Measurements from ENCODE around the gene HS6ST1.

The HS6ST1 gene

GRCh38 chr2:128298286-128298685, 20.4 kb downstream of the HS6ST1 start:
- DNase-seq = no peak

GRCh38 chr2:128293870-128294455, 24.7 kb downstream of the HS6ST1 start:
- no peak for DNase-seq

- DNase-seq = no peak
These were observed 25.3 kb downstream of the HS6ST1 start for GRCh38 chr2:128293426-128293755.

- no peak for DNase-seq
These were observed 25.9 kb downstream of the HS6ST1 start for GRCh38 chr2:128292599-128293425.

GRCh38 chr2:128291844-128292598, 26.6 kb downstream of the HS6ST1 start:
- DNase-seq = no peak

GRCh38 chr2:128291161-128291843, 27.4 kb downstream of the HS6ST1 start:
- DNase-seq = no peak

GRCh38 chr2:128290356-128290755, 28.3 kb downstream of the HS6ST1 start:
- no peak for DNase-seq

DNA sequence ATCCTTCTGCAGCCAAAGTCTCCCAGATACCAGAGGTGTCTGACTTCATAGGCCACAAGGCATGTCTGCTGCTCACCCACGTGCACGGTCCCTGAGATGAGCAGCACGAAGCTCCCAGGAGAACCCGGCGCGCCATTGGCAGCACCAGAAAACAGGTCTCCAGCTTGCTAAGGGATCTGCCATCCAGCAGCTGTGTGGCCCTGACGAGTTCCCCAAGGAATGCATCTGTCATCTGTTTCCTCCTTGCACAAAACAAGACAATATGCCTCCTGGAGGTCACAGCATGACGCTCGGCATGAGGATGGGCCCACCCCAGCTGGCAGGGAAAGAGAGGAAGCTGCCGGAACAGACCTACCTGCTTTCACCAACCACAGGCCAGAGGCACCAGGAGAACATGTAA, 29.2 kb downstream of the HS6ST1 start:
- no peak for DNase-seq

GRCh38 chr2:128288781-128289180, 29.9 kb downstream of the HS6ST1 start:
- no peak for DNase-seq

DNA sequence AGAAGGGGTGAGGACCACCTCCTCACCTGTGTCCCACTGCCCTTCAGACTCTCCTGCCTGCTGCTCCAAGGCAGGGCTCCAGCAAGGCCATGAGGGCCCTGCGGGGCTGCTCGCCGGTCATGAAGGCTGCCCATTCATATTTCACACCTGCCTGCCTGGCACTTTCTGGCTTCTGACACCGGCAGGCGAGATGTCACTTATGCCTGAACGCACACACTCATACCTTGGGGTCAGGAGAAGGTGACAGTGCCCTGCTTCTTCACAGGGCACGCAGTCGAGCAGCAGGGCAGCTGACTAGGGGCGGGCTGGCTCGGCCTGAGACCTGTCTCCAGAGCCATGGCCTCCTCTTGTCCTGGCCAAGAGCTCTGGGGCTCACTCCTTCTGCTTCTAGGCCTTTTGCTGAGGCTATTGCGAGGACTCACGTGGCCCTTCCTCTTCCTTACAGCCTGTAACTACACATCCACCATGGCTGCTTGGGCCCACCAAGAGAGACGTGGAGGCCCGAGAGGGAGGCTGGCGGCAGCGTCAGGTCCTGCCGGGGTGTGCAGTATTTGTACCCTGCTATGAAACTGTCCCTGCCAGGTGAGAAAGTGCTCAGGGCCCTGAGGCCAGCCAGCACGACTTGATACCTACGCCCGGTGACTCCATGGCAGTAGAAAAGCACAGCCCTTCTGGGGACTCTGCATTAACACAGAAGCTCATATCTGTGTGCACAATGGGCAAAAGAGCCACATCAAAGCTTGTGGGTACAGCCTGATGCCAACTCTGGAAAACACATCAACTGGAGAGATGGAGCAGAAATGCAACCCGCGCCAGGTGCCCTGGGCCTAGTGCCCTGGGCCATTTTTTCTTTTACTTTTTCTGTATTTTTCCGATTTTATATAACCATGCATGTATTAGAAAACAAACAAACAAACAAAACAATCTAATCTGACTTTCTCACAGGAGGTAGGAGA, 30.6 kb downstream of the HS6ST1 start:
- DNase-seq = no peak

DNA sequence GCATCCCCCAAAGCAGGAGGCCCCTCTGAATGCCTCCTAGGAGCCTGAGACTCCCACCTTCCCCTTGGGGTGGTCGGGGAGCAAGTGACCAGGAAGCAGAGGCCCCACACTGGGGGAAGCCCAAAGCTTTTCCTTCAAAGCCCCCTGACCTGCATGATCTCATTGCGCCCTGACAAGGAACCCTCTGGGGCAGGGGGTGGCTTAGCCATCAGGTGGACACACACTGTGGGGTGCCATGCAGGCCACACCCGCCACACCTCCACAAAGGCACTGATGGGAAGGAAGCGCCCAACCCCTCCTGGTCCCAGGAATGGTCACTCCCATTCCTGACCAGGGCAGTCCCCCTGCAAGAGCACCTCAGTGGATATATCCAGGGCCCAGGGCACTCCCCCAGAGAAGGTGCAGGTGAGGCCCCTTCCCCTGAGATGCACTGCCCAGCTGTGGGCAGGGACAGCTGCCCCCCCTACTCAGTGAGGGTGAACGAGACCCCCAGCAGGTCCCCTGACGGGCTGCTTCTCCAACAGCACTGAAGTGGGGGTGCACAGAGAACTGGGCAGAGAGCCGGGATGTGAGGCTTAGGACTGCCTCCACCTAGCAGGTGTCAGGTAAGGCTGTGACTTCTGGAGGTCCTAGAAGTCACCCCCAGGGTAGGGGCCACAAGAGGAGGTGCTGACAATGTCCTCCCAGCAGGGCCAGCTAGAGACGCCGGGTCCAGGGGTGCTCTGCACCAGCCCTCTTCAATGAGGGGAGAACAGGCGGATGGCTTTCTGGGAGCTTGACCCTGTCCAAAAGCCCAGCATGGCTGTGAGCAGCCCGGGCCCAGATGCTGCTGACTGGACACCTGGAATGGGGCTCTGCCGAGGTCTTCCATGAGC, 31.5 kb downstream of the HS6ST1 start:
- DNase-seq = no peak

- DNase-seq = no peak
These were observed 32.5 kb downstream of the HS6ST1 start for GRCh38 chr2:128286011-128286721.

GRCh38 chr2:128285329-128285931, 33.2 kb downstream of the HS6ST1 start:
- no peak for DNase-seq

- no peak for DNase-seq
These were observed 33.8 kb downstream of the HS6ST1 start for GRCh38 chr2:128284841-128285240.

DNA sequence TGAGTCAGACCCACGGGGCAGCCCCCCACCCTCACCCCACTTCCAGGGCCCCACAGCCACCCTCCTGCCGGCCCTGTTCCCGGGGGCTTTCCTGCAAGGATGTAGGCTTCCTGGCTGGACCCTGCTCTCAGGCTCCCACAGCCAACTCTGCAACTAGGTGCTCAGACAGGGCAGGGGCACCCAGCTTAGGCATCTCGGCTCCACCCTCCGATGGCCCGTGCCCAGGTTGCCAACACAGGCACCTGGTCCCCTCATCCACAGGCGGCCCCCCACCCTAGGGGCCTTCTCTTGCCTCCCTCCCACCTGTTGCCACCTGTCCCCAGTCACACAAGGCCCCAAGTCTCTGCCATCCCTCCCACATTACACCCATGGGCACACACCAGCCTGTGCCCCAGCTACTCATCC, 34.6 kb downstream of the HS6ST1 start:
- DNase-seq = no peak

DNA sequence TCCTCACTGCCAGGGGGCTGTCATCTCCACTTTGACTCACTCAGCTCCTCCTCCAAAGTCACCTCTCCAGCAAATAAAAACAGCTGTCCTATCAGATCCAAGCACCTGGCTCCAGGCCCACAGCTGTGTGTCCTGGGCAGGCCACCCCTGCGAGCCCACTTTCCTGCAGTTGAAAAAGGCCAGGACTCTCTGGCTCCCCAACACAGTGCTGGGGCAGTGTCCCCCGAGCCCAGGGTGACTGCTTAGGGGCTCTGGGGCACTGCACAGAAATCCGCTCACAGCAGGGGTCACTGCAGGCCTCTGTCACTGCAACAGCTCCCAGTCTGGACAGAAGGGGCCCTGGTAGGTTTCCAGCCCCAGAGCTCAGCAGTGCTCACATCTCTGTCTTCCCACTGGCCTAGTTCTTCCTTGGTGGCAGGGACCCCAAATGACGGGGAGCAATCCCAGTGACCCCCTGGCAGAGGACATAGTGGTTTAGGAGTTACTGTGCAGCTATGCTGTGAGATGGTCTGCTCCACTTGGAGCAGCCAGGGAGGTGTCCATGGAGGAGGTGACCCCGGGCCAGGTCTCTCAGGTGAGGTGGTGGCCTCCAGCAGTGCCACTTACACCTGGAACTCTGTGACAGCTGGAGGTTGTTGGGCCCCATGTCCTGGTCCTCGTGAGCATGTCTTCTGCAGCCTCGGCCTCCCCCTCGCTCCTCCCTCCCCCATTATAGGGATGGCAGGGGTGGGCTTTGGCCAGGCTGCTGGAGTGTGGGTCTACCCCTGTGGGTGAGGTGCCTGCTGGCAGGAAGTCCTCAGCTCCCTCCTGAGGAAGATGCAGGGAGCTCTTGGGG, 35.5 kb downstream of the HS6ST1 start:
- DNase-seq = no peak

DNA sequence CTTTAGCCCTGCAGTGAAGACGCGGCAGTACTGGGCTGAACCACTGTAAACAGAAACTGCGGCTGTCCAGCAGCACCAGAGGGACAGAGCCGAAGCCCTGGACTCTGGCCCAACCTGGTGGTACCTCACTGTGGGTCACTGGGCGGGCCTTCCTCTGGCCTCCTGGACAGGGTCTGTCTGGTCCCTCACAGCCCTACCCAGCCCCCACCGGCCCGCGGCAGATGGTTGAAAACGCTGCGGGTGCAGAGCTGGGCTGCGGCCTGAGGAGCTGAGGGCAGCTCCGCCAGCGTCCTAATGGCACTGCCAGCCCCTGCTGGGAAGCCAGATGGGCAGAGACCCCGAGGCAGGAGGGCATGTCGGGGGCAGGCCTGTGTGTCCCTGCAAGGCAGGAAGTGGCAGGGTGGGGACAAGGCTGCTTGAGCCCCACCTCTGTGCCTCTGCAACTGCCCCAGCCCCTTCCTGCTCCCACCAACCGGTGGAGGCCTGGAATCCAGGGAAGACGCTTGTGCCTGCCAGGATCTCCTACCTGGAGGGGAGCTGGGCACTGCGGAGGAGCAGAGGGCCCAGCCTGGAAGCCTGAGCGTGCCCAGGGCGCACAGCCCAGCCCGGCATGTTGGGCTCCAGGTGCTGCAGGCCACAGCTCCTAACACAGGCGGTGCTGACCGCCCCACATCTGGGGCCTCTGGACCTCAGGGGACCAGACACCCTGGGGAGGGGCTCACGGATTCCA, 36.3 kb downstream of the HS6ST1 start:
- no peak for DNase-seq

DNA sequence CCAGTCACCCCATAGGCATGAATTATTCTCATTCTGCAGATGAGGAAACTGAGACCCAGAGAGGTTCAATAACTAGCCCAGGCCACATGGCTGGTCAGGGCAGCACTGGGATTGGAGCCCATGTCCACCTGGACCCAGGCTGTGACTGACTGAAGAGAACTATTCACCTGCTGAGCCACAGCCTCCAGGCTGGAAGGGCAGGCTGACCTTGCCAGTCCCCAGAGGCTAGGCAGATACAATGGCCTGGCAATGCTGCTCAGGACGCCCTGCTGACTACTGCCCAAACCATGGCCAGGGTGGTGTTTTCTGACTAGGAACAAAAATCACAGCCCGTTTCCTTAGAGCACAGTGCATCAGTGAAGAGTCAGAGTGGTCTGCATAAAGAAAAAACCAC, 36.8 kb downstream of the HS6ST1 start:
- DNase-seq = no peak
